Measurements from ENCODE around the gene BDKRB2.

The BDKRB2 gene

DNA sequence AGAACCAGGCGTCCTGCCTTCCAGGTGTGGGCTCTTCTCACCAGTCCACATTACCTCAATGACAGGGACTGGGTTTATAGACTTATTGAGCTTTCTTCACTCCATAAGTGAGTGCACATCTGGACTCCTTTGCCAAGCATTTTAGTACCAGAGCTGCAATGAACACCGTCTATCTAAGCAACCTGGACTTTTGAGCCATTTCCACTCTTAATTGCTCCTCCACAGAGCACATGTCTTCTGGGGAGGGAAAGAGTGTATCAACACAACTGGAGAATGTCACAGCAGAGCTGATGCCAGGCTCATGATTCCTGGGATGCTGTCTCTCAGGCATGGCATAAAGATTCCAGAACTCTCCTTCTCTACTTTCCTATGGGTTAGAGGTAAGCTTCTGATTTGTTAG, 43.0 kb upstream of the BDKRB2 start:
- DNase-seq (ENCODE audit: low read depth), result no peak
- no peak overlapping the region for H3K4me3 ChIP-seq (ENCODE audit: low read depth, low read length)
- TF ChIP-seq, protein P1, sequence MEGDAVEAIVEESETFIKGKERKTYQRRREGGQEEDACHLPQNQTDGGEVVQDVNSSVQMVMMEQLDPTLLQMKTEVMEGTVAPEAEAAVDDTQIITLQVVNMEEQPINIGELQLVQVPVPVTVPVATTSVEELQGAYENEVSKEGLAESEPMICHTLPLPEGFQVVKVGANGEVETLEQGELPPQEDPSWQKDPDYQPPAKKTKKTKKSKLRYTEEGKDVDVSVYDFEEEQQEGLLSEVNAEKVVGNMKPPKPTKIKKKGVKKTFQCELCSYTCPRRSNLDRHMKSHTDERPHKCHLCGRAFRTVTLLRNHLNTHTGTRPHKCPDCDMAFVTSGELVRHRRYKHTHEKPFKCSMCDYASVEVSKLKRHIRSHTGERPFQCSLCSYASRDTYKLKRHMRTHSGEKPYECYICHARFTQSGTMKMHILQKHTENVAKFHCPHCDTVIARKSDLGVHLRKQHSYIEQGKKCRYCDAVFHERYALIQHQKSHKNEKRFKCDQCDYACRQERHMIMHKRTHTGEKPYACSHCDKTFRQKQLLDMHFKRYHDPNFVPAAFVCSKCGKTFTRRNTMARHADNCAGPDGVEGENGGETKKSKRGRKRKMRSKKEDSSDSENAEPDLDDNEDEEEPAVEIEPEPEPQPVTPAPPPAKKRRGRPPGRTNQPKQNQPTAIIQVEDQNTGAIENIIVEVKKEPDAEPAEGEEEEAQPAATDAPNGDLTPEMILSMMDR (IDR thresholded peaks at IDR 0.05; ENCODE audit: insufficient read depth, low read depth, low read length, missing control alignments), result no peak

DNA sequence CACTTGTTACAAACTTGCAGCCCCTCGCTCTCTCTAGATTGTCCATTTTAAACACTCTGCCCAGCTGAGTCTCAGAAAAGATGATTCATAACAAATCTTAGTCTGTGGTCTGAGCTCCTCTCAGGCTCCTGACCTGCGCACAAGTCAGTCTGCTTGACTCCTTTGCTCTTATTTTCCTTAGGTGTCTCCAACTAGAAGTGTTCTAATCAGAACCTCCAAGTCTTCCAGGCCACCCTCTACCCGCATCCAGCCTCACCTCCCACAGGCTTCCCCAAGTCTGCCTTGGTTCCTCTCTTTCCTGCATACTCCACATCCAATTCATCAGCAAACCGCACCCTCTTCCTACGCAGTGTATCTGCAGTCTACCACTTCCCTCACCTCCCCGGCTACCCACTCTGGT, 42.4 kb upstream of the BDKRB2 start:
- TF ChIP-seq, protein P1 (IDR thresholded peaks at IDR 0.05; ENCODE audit: insufficient read depth, low read depth, low read length, missing control alignments), result no peak
- H3K4me3 ChIP-seq (ENCODE audit: low read depth, low read length), result no peak overlapping the region
- DNase-seq (ENCODE audit: low read depth), result no peak

DNA sequence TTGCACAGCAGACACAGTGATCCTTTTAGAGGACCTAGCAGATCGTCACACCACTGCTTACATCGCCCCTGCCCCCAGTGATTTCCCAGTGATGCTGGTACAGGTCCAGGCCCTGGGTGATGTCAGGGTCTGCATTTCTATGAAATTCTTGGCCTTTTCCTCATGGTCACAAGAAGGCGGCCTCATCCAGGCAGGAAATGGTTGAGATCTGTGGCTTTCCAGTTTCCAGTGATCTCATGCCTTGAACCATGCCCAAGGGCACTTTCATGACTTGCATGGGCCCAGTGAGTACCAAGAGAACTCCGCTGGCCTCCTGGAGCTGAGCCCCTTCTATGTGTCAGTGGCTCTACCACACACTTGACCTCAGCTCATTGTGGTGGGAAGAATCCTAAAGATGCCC, 41.9 kb upstream of the BDKRB2 start:
- no peak for DNase-seq (ENCODE audit: low read depth)
- TF ChIP-seq, protein P1 (IDR thresholded peaks at IDR 0.05; ENCODE audit: insufficient read depth, low read depth, low read length, missing control alignments), result no peak

DNA sequence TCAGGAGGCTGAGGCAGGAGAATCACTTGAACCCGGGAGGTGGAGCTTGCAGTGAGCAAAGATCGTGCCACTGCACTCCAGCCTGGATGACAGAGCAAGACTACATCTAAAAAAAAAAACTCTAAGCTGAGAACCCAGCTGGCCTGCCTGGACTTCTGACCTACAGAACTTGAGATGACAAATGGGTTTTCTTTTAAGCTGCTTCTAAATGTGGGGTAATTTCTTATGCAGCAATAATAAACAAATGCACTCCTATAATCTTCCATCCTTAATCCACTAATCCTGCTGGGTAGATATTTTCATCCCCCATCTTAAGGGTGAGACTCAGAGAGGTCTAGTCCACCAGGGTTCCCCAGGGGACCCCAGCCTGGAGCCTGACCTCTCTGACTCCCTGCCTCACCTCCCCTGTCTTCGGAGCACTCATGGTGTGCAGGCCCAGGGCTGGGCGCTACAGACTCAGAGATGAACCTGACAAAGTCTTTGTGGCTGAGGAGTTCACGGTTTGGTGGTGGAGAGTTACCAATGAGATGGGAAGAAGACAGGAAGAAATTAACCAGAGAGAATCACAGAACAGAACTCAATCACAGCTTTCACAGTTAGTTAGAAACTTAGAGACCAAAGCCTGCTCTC, 39.7 kb upstream of the BDKRB2 start:
- no peak for DNase-seq (ENCODE audit: low read depth)
- TF ChIP-seq, protein P1 (IDR thresholded peaks at IDR 0.05; ENCODE audit: insufficient read depth, low read depth, low read length, missing control alignments), result no peak
- H3K4me3 ChIP-seq (ENCODE audit: low read depth, low read length), result no peak overlapping the region

More for the DNA sequence above, 41.9 kb upstream of the BDKRB2 start:
- no peak overlapping the region for H3K4me3 ChIP-seq (ENCODE audit: low read depth, low read length)

DNA sequence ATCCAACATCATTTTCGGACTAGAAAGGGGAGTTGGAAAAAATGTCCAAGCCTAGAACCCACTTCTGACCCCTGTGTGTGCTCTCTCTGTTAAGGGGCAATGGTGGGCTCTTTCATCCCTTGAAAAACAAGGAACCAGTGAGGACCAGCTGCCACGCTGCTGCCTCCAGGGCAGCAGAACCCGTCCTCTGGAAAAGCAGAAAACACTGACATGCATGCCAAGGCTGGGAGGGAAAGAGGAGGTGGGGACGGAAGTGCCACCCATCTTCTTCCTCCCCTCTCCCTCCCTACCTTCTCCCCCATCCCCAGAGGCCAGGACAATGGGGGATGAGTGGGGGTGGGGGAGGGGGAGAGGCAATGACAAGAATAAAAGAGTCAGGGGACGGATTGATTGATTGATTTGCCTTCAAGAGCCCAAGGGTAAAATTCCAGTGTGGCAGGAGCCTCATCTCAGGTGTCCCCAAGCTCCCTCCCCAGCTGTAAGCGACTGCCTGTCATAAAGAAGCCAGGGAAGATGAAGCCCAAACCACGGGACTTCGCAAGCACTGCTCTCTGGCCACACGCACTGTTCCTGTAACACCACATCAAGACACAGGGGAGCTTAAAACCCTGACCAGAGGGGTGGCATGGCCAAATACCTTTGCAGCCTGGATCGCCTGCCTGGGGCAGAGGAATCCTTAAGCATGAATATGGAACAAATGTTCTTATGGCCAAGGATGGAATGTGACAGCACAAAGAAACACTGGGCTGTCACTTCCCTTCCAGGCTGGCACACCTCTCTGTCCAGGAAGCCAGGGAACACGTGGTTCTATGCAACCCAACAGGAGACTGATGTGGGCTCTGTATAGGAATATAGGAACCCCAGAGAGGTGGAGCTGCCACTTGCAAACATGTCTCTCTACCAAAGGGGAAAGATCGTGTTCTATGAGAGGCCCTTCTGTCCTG, 38.9 kb upstream of the BDKRB2 start:
- DNase-seq (ENCODE audit: low read depth), result no peak
- H3K4me3 ChIP-seq (ENCODE audit: low read depth, low read length), result no peak overlapping the region
- TF ChIP-seq, protein P1 (IDR thresholded peaks at IDR 0.05; ENCODE audit: insufficient read depth, low read depth, low read length, missing control alignments), result no peak

DNA sequence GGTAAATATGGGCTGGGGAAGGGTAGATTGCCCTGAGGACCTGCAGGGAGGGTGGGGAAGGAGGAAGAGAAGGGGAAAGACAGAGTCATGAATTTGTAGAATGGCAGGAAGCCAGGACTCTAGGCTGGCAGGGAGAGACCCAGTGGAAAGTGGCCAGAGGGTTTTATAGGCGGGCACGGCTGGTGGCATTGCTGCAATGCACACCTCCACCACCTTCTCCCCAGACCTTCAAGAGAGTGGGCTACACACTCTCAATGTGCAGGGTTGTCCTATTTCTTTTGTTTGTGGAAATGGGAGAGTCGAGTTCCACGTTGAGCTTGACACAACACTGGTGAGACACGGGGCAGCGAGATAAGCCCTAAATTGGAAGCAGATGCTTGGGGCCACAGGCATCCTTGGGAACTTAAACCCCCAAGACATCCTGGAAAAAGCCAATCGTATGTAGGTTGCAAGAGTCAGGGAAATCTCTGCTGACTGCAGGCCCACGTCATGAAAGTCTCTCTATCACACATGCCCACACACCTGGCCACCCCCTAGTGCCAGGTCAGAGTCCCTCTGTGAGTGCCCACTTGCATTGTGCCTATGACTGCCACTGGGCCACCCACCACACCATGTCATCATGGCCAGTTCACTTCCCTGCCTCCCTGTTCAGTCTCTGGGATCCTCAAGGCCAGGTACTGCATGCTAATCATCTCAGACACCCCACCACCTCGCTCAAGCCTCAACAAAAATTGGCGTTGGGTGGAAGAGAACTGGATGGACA, 38.0 kb upstream of the BDKRB2 start:
- no peak for DNase-seq (ENCODE audit: low read depth)
- TF ChIP-seq, protein P1 (IDR thresholded peaks at IDR 0.05; ENCODE audit: insufficient read depth, low read depth, low read length, missing control alignments), result no peak
- H3K4me3 ChIP-seq (ENCODE audit: low read depth, low read length), result no peak overlapping the region
